RWPE1 (cell line): ENCODE data around the gene KCNQ1.

Experiments used
- CTCF ChIA-PET: fragments of 350-600 bp; sonication (Branson Sonifier 250); formaldehyde crosslinking; extraction: SDS; loops from one replicate; lab custom pipeline; 2021; lab: Yijun Ruan, JAX
- POLR2A ChIA-PET: fragments of 400-600 bp; formaldehyde crosslinking; extraction: SDS; loops from one replicate; lab custom pipeline; 2020; ENCODE audit warnings: antibody characterized with exemption; ENCODE audit not compliant: low non-redundant PET; lab: Yijun Ruan, JAX
- DNase-seq: peaks from one replicate; pipeline ENCODE4 v3.0.0; 2012; ENCODE audit warnings: low spot score
- H3K27ac ChIP-seq: fragments of 450-650 bp; 2 replicates; pipeline ENCODE4 v1.5.1; 2017
- CTCF ChIP-seq: fragments of 450-650 bp; conservative IDR thresholded peaks from 2 replicates; pipeline ENCODE4 v1.5.1; 2017; ENCODE audit warnings: low read depth, mild to moderate bottlenecking

The KCNQ1 gene

GRCh38 chr11:2465202-2466068 lies 20.6 kb downstream of the KCNQ1 start:
- TF ChIP-seq CTCF, result no peak
- POLR2A ChIA-PET, result no interaction called here
- no peak for DNase-seq
- CTCF ChIA-PET, result interaction anchor here (0.5 kb wide), 1 partner anchor 35 kb away, joined by 4 read pairs; no protein-coding TSS in a partner anchor
- no peak overlapping the region for H3K27ac ChIP-seq

GRCh38 chr11:2466069-2466801 lies 21.4 kb downstream of the KCNQ1 start:
- ChIA-PET POLR2A (no interaction called here), CTCF (no interaction called here)
- DNase-seq, result no peak

GRCh38 chr11:2466869-2467694 lies 22.3 kb downstream of the KCNQ1 start:
- H3K27ac ChIP-seq, result no peak overlapping the region
- no peak for DNase-seq
- ChIA-PET POLR2A (no interaction called here), CTCF (no interaction called here)
- TF ChIP-seq CTCF, result no peak

More at GRCh38 chr11:2466069-2466801, 21.4 kb downstream of the KCNQ1 start:
- TF ChIP-seq CTCF, result no peak
- no peak overlapping the region for H3K27ac ChIP-seq

- ChIA-PET POLR2A (no interaction called here), CTCF (no interaction called here)
- DNase-seq, result no peak
- TF ChIP-seq CTCF, result no peak
- no peak overlapping the region for H3K27ac ChIP-seq
These were observed 22.9 kb downstream of the KCNQ1 start for GRCh38 chr11:2467695-2468055.

GRCh38 chr11:2468363-2469235 lies 23.8 kb downstream of the KCNQ1 start:
- POLR2A ChIA-PET, result no interaction called here
- CTCF ChIA-PET, result interaction anchor here (0.7 kb wide), 1 partner anchor 65 kb away, joined by 3 read pairs; no protein-coding TSS in a partner anchor
- DNase-seq, result no peak

More at GRCh38 chr11:2468363-2469235, 23.8 kb downstream of the KCNQ1 start:
- H3K27ac ChIP-seq, result no peak overlapping the region
- TF ChIP-seq CTCF, result no peak
